Right renal cortex interstitium (tissue), 3 donors: ENCODE data around the gene MYO5C. TPM values are rescaled to one million over a fixed set of nuclear protein-coding genes. Genes with fewer than 3 reads are reported as not detected.

ENCODE experiments used
- DNase-seq, 3 donors: peaks; one replicate each; pipeline ENCODE4 v3.0.0-alpha.2; 2013; ENCODE audit warnings: low read depth in 3 of 3, low spot score in 2 of 3
- polyA plus RNA-seq, 3 donors: library from polyadenylated mRNA; unstranded; fragments of 120-200 nt; gene quantifications; one replicate each; pipeline ENCODE4 v1.2.1, GENCODE V29; 2013; ENCODE audit not compliant: insufficient read length in 3 of 3

The MYO5C gene
- polyA plus RNA-seq, 3 donors, result 20.6 to 22.0 (median 20.8) TPM

DNA sequence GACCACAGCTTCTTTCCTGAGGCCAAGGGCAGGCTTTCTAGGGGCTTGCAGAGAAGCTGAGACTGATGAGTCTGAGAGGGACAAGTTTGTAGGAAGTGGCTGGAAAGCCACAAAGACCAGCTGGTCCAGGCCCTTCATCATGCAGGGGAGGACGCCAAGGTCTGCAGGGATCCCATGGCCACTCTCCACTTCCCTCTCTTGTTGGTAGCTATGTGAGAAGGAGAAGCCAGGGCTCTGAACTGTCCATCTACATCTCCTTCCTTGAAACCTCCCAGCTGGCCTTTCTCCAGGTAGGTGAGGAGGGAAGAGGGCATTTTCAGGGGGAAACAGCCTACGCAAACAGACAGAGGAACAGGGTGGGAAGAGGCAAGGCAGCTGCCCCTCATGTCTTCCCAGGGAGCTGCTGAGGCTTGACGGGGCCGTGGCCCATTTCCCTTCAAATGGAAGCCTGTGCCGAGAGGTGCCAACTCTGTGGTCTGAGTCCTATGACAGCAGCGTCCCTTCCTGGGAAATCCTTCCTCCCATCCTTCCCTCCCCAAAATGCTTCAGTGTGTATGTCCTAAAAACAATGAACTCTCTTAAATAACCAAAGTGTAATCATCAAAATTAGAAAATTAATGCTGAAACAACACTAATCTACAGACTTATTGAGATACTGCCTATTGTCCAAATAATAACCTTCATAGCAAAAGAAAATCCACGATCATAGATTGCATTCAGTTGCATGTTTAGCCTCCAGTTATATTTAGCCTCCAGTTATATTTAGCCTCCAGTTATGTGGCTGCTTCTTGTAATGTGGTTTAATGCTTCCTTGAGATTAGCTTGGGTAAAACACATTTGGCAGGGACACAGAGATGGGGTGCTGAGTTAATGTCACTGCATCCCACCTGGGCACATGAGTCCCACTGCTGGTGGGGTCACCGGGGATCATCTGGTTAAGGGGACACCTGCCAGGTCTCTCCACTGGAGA lies 140.4 kb downstream of the MYO5C start:
- no peak for DNase-seq

DNA sequence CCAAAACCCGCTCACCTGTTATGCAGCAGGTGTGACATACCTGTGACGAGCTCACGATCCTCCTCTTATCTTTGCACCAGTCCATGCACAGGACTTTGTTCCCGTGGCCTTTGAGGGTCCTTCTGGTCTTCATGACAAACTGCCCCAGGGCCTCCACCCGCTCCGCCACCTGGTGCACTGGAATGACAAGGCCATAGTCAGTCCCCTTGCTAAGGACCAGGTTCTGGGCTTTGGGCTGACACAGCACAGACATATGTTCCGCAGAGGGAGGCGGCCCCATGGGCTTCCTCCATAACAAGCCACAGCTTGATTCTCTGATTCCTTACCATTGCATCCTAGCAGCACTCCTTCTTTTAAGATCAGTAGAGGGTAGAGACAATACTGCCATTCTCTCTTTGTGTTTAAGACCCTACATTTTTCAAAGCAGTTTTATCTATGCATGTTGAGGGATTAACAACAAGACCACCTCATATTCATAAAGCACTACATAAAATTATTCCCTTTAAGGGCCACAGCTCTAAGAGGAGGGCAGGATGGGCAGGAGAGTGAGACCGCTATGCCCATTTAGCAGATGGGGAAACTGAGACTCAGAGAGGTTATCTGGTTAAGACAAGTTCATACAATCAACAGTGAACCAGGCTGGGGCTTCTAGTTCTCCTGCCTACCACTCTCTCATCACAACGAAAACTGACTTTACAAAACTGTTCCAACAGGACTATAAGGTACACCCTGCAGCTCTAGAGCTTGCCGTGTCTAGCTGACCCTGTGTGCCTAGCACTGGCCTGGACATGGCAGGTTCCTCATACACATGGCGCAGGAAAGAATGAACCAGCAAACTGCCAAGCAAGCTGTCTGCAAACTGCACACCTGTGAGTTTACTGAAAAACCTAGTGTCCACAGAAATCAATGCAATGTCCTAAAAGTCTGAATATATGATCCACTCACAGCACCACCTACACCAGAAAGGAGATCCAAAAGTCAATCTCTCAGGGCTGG lies 141.4 kb downstream of the MYO5C start:
- no peak for DNase-seq

DNA sequence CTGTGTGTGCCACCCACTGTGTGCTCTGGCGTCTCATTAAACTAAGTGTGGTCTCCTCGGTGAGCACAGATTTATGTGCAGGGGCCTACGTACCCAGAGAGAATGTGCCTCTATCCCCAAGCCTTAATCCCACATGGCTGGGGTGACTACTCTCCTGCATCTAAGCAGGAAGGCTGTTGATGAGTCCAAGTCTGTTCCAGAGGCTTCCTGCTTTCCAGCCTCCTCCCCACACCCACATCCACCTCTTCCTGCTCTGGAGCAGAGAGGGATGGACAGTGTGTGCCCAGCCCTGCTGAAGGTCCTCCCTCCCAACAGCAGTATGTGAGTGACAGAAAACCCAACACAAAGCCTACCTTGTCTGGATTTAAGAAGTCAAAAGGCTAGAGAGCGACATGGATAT lies 144.3 kb downstream of the MYO5C start:
- no peak for DNase-seq

DNA sequence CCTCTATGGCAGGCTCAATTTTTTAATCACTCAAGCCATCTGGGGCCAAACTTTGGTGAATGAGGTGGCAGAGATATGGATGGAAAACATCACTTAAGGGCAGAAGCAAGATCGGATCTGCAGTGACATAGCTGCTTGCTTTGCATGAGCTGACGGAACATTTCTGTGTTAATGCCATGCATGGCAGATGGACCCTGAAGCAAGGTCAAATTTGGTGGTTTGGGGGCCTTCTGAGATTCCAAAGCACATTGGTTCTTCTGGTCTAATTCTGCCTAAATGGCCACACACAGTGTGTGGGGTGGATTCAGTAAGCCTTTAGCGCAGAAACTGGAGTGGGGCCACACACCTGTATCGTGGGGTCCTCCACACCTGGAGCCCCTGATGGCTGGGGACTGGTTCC lies 144.7 kb downstream of the MYO5C start:
- DNase-seq, result no peak

DNA sequence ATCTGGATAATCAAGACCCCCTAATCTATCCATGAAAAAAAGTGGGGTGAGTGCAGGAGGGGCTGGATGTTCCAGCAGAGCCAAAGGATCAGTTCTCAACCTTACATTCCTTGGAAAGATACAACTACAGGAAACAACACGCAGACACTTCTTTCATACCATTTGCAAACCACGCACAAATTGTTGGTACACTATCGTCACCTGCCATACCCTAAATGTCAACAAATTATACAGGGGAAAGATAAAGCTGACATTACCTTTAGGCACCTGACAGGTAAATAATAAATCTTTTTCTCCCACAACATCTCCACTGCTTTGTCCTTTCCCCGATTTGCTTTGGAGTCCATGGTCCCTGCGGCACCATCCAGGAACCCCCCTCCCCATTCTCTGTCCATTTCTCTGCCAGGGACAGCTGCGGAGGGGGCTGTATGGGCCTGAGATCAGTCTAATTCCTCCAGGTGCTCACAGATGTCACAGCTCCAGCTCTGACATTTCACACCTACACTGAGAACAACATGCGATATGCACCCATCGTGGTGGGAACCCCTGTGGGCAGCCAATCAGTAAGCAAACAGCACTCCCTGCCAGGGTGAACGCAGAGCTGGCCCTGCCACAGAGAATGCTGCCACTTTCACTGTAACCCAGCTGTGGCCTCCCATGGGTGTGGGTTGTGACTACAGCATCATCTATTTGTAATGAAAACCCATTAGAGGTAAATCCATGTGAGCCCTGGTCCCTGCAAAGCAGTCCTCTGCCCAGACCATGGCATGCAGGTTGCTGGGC lies 145.4 kb downstream of the MYO5C start:
- no peak for DNase-seq

DNA sequence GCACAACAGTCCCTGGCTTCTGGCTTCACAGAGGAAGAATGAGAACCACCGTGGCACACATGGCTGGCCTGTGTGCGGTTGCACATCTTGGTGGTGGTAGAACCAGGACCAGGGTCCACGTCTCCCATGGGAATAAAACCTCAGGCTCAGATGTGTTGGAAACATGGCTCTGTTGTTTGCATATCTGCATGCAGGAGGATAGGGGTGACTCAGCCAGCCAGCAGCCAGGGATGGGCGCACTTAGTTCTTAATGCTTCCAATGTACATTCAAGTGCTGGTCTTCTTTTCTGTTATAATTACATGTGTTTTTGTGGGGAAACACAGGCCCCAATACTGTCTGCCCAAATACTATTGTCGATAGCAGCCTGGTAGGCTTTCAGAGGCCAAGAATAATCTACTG lies 147.2 kb downstream of the MYO5C start:
- no peak for DNase-seq

DNA sequence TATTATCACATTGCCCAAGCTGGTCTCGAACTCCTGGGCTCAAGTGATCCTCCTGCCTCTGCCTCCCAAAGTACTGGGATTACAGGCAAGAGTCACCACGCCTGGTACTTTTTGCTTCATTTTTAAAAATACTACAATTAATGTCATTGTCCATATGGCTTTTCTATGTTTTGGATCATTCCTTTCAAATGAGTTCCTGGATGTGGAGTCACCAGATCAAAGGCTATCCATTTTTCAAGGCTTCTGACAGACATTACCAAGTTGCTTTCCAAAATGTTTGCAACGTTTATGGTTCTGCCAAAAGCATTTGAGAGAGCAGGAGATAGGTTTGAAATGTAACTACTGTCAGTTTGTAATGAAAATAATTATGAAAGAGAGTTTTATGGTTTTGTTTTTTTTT lies 148.8 kb downstream of the MYO5C start:
- DNase-seq, result no peak

DNA sequence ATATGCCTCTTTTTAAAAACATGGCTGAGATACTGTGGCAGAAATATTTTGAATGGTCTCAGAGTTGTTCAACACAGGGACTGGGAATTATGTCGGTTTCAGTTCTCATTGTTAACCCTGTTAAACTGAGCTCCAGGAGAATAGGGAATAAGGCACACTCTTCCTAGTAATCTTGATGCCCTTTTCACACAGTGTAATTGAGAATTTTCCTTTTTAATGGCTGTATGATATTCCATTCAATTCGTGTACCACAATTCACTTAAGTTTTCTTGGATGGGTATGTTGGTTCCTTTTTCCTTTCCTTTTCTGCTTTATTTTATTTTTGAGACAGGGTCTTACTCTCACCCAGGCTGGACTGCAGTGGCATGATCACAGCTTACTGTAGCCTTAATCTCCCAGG lies 149.3 kb downstream of the MYO5C start:
- no peak for DNase-seq

DNA sequence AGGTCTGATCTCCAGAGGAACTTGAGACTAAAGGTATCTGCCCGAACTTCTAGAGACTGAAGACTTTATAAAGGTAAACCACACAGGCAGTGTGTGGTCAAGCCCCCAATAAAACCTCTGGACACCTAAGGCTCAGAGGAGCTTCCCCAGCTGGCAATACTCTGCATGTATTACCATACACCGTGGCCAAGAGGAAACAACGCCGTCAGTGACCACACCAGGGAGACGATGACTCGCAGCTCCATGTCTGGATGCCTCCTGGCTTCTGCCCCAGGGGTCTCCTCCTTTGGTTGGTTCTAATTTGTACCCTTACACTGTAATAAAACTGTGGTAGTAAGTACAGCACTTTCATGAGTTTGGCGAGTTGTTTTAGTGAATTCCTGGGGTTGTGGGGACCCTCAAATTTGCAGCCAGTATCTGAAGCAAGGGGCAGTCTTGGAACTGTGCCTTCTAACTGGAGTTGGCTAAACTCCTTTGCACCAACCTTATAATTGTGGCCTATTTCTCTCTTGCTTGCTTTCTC lies 150.9 kb downstream of the MYO5C start:
- DNase-seq, result no peak

DNA sequence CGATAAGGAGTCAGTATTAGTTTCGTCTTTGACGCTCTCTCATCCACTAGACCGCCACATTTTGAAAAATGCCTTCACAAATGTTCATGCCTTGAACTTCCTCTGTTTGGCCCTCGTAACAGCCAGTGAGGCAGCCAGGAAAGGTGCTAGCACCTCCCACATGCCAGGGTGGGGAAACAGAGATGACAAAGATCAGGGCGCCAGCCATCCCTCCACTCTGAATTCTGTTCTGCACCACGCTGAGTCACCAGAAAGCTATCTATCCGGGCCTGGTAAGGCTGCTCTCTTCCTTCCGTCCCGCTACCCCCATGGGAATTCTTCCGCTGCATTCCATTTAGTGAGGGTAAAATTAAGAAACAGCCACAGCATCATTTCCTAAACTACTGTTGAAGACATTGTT lies 151.7 kb downstream of the MYO5C start:
- no peak for DNase-seq

Other genes with a start within 250 kb of the MYO5C start
- 1 to 10 TPM in 1 of 3 donors, under 1 TPM in 2; 0.83 to 1.1 (median 0.96) TPM for gene BCL2L10, start 183.0 kb downstream of the MYO5C start, polyA plus RNA-seq
- gene GNB5, start 104.4 kb downstream of the MYO5C start, polyA plus RNA-seq, result 10 to 100 TPM; 15.6 to 17.1 (median 15.8) TPM
- gene MYO5A, start 233.1 kb upstream of the MYO5C start, polyA plus RNA-seq, result 1 to 10 TPM; 7.9 to 8.9 (median 8.0) TPM